GOT3 (cell line): ENCODE data around the gene CCDC80.
A peak's percentile ranks its signal among the peaks of the same experiment; 100 is the strongest.
"Not testable (repeated sequence)": the region's sequence is repeated elsewhere in the genome, so short reads cannot be mapped to it uniquely, and the experiment has no call there.

Experiments
- DNase-seq: peaks from one replicate; lab custom pipeline; 2025; ENCODE audit warnings: mixed read lengths; lab: John Stamatoyannopoulos, UW

CCDC80 gene

DNA sequence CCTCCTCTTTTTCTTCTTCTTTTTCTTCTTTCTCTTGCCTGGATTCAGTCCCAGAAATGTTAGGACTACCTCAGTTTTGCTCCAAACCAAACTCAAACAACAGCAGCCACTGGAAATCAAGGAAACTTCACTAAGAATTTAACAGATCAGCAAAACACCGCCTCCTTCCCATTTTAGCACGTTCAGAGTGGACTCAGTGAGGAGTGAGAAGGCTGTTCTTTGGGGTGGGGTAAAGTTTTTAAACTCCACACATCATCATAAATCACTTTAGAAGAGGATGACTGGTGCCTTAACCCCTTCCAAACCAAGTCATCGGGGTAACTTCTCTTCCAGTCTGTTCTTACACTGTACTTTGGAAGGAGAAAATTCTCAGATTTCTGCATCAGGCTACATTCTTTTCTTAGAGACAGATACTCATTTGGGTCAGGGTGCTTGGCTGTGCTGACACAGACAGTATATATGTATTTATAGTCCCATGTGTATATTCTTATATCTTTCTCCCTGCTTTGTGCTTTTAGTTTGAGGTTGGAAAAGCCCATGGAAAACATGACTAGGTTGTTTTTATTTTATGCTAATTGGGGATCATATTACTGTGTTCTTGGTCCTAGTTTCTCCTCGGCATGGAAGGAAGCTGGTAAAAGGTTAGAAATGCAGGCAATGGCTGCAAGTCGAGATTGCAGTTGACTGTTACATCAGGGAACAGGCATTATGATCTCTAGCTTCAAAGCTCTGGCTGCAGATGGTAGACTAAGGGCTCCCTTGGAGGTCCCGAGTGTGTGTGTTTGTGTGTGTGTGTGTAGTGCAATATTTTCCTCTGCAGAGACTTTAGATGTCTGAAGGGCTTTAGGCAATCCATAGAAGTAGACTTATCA, at the start of gene CCDC80:
CCDC80 (minus strand) TSS at position 214 of the 872 bp plus-strand sequence. CDS start 1,238 bp downstream, outside the sequence.
- no peak for DNase-seq

DNA sequence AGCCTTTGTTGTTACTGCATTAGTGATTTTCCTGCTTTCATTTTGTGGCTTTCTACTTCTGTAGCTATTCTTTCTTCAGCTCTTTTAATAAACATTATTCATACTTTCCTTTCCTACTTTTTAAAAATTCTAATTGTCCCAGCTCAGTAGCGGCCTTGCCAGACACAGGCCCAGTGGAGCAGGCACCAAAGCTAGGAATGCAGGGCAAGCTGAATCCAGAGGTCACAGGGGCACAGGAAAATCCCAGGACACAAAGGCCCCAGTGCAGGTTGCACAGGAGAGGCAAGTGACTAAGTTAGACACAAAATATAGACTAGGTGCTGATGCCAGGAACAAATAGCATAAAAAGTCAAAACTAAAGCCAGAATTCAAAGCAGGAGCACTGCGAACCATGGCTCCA, 49.0 kb upstream of the CCDC80 start:
- DNase-seq = no peak

DNA sequence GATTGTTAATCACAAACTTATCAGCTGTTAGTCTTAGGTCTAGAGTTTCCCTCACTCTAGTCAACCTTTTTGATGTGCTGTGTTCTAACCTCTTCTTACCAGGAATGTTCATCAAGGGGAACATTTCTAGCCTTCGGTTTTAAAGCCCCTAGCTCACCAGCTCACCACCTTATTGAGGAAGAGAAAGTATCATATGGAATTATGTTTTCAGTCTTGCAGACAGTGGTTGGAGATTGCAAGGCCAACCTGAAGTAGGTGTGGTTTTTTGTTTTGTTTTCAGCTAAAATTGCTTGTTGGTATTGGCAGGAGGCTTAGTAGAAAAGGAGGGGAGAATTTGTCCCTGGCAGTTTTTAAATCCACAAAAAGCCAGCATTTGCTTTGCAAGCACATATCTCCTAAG, 48.4 kb upstream of the CCDC80 start:
- DNase-seq = no peak

- DNase-seq = no peak
These were observed 47.9 kb upstream of the CCDC80 start for GRCh38 chr3:112688819-112689218.

- DNase-seq = no peak
These were observed 47.3 kb upstream of the CCDC80 start for GRCh38 chr3:112688085-112688769.

DNA sequence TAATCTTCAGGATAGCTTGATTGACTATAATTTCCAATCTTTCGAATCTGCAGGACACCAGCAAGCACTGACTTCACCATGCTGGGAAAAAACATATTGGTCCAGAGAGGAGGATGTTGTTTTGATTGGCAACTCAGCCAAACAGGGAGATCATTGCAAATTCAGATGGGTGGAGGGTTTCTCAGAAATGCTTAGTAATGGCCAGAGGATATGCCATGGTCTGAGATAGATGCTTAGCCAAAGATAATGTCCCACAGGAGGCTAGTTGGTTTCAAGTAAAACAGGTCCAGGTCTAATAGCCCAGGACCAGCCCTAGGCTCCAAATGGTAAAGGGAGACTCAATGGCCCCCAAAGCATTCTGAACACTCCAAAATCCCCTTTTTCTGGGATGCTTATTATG, 46.7 kb upstream of the CCDC80 start:
- no peak for DNase-seq

GRCh38 chr3:112687211-112687610, 46.3 kb upstream of the CCDC80 start:
- DNase-seq = no peak

DNA sequence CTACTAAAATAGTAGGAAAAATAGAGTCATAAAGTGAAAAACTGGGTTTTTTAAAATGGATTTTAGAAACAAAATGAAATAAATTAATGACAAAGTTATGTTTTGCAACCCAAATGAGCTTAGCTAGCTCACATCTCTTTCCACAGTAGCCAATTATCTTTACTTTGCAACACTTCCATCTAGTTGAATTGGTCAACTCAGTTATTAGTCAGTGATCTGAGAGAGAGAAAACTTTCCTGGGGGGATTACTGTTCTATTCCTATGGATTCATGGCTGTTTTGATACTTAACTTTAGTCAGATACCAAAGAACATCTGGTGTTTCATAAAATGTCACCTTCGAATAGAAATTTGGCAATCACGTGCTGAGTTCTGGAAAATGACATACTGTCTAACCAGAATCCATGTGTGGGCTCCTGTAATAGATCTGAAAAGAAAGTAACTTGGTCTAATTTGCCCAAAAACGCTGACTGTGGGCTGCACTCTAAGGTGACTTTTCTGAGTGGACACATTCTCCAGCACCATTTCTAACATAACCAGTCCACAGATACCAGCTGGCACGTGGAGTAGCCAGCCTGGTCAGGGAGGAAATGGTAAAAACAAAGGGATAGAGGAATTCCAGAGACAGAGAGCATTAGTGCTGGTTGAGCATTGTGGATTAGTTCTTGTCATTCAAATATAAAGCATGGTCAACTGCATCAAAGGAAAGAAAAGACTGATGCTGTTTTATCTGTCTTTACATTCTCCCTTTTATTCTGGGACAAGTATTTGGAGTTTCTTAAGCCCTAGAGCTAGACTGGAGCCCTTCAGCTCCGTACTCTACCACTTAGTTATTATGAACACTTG, 45.2 kb upstream of the CCDC80 start:
- DNase-seq = no peak

- no peak for DNase-seq
These were observed 44.5 kb upstream of the CCDC80 start for GRCh38 chr3:112685420-112685819.

DNA sequence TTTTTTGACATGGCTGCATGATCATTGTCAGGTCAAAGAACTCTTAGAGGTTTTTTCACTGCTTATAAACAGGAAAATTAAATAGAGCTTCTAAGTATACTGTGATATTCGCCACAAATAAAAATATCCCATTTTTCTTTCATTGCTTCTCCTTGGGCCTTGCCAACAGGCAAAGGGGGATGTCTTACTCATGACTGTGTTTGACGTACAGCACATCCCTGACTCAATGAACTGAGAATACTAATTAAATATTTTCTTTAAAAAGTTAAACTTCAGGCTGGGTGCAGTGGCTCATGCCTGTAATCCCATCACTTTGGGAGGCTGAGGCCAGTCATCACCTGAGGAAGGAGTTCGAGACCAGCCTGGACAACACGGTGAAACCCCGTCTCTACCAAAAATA, 41.4 kb upstream of the CCDC80 start:
- DNase-seq = no peak

- DNase-seq = no peak
These were observed 40.9 kb upstream of the CCDC80 start for GRCh38 chr3:112681822-112682325.

DNA sequence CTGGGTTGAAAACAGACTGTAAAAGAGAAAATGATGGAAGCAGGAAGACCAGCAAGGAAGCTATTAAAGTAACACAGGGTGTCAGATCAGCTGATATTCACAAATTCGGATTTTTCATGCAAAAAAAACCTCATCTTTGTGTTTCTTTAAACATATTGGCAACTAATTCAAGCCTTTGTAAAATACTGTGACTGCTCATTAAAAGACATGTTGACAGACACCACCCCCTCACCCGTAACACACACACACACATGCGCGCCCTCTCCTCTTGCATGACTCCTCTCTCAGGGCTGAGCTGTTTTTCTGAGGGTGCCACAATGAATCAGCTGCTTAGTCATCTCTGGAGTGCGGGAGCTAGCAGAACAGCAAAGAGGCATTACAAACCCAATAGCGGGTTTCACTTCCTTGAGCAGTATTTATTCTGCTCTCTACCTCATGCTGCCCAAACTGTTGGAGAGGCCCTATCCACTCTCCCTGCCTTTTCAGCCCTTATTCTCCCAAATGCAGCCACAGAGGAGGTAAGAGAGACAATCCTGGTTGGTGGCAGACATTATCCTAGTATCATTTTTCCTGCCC, 35.8 kb upstream of the CCDC80 start:
- peak; percentile 32 for DNase-seq

- no peak for DNase-seq
These were observed 35.1 kb upstream of the CCDC80 start for GRCh38 chr3:112675943-112676535.

DNA sequence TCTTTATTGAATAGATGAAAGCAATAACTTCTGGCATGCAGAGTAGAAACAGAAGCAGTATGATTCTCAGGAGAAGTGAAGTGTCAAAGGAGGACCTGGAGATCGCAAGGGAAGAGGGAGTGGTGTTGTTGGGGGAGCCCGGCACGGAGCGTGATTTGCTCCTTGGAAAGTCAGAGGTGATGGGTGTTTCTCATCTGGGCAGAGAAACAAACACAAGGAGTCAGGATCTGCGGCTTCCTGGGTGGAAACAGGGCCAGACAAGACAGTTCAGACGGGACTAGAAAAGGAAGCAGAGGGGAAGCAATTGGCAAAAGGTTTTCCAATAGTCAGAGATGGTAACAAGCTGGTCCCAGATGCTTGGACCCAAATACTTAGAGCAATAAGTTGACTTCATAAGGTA, 34.4 kb upstream of the CCDC80 start:
- no peak for DNase-seq

- DNase-seq = no peak
These were observed 32.0 kb upstream of the CCDC80 start for GRCh38 chr3:112672716-112673541.

DNA sequence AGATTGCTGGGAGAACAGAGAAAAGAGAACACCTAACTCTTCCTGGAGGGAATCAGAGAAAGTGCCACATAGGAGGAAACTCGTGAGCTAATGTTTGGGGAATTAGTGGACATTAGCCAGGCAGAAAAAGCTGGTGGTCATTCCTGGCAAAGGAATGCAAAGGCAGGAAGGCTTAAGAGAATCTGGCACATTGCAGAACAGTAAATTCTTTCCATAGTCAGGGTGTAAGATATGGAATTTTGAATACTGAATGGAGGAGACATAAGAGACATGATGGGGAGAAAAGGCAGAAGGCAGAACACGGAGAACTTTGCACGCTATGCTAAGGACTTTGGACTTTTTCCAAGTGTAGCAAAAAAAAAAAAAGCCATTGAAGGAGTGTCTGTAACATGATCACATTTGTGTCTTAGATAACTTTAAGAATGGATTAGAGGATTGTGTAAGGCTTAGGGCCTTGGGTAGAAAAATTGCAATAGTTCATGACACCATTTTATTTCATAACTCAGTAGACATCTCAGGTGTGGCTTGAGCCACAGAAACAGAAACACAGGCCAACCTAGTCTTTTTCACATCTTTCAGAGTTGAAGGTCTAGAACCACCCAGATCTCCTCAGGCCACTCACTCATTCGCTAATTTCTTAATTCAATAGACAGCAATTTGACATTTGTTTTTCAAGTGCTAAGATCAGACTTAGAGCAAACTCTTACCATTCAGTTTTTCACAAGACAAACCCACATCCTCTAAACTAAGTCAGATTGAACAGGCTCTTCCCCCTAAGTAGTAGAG, 31.2 kb upstream of the CCDC80 start:
- DNase-seq = no peak

GRCh38 chr3:112670824-112671223, 29.9 kb upstream of the CCDC80 start:
- DNase-seq = no peak

GRCh38 chr3:112667599-112667998, 26.7 kb upstream of the CCDC80 start:
- no peak for DNase-seq

- DNase-seq = not testable (repeated sequence)
These were observed 24.1 kb upstream of the CCDC80 start for GRCh38 chr3:112665009-112665408.

DNA sequence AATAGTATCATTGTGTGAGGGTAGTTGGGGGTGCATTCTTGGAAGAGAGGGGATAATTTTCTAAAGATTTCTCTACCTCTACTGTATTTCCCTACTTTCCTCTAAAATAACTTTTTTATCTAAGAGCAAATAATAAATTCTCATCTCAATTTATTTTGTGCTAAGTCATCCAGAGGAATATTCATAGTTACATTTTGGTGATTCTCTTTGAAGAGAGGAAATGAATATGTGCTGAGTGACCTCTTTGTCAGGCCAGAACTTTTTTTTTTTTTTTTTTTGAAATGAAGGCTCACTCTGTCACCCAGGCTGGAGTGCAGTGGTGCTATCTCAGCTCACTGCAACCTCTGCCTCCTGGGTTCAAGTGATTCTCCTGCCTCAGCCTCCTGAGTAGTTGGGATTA, 15.1 kb upstream of the CCDC80 start:
- no peak for DNase-seq
